ENCODE measurements around the gene GRPR.
"Not testable (repeated sequence)": the region's sequence is repeated elsewhere in the genome, so short reads cannot be mapped to it uniquely, and the experiment has no call there.

Gene GRPR

DNA sequence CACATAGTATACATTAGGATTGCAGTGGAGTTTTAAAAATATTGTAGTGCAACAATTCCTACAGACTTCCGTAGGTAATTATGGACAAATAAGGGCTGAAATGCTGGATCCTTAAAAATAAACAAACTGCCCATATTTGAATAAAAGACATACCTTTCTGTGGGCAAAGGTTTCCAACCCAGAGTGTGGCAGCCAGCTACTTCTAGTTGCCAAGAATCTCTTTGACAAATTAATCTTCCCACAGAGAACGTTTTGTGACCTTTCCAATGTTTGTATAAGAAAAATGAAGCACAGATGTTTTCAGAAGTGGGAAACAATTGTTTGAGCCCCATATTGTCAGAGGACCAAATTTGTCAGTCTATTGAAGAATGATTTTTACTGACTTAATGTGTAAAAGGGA, 21.1 kb downstream of the GRPR start:
- no peak overlapping the region for H3K27ac ChIP-seq (replicated peaks)
- peaks cover 4% of the 10 kb centered on the region for H3K27me3 ChIP-seq (ENCODE audit: insufficient read depth, poor library complexity, severe bottlenecking)
- H3K4me3 ChIP-seq (replicated peaks; ENCODE audit: insufficient read depth, low read length): no peak overlapping the region
- no peak for DNase-seq (ENCODE audit: low read depth in 1 of 2, low spot score in 1 of 2)
- TF ChIP-seq REST (IDR thresholded peaks at IDR 0.05; ENCODE audit: insufficient replicate concordance, low read depth): no peak

DNA sequence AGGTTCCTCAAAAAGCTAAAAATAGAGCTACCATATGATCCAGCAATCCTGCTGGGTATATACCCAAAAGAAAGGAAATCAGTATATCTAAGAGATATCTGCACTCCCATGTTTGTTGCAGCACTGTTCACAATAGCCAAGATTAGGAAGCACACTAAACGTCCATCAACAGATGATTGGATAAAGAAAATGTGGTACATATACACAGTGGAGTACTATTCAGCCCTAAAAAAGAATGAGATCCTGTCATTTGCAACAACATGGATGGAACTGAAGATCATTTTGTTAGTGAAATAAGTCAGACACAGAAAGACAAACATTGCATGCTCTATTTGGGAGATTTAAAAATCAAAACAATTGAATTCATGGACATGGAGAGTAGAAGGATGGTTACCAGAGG, 21.7 kb downstream of the GRPR start:
- not testable (repeated sequence) for H3K27me3 ChIP-seq (ENCODE audit: insufficient read depth, poor library complexity, severe bottlenecking); H3K27ac ChIP-seq (replicated peaks); DNase-seq (ENCODE audit: low read depth in 1 of 2, low spot score in 1 of 2); H3K4me3 ChIP-seq (replicated peaks; ENCODE audit: insufficient read depth, low read length)

GRCh38 chrX:16145656-16146055, 22.3 kb downstream of the GRPR start:
- no peak for DNase-seq (ENCODE audit: low read depth in 1 of 2, low spot score in 1 of 2)
- no peak overlapping the region for H3K27ac ChIP-seq (replicated peaks)
- TF ChIP-seq, protein P1, sequence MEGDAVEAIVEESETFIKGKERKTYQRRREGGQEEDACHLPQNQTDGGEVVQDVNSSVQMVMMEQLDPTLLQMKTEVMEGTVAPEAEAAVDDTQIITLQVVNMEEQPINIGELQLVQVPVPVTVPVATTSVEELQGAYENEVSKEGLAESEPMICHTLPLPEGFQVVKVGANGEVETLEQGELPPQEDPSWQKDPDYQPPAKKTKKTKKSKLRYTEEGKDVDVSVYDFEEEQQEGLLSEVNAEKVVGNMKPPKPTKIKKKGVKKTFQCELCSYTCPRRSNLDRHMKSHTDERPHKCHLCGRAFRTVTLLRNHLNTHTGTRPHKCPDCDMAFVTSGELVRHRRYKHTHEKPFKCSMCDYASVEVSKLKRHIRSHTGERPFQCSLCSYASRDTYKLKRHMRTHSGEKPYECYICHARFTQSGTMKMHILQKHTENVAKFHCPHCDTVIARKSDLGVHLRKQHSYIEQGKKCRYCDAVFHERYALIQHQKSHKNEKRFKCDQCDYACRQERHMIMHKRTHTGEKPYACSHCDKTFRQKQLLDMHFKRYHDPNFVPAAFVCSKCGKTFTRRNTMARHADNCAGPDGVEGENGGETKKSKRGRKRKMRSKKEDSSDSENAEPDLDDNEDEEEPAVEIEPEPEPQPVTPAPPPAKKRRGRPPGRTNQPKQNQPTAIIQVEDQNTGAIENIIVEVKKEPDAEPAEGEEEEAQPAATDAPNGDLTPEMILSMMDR (IDR thresholded peaks at IDR 0.05; ENCODE audit: insufficient read depth, low read length): no peak
- no peak for TF ChIP-seq REST (IDR thresholded peaks at IDR 0.05; ENCODE audit: insufficient replicate concordance, low read depth)
- no peak for TF ChIP-seq GABPA (IDR thresholded peaks at IDR 0.05; ENCODE audit: low read depth)
- TF ChIP-seq POLR2AphosphoS5 (IDR thresholded peaks at IDR 0.05; ENCODE audit: low read depth): no peak
- TF ChIP-seq SPI1 (IDR thresholded peaks at IDR 0.05; ENCODE audit: borderline replicate concordance, low read depth): no peak
- H3K4me3 ChIP-seq (replicated peaks; ENCODE audit: insufficient read depth, low read length): no peak overlapping the region
- peaks cover 4% of the 10 kb centered on the region for H3K27me3 ChIP-seq (ENCODE audit: insufficient read depth, poor library complexity, severe bottlenecking)

DNA sequence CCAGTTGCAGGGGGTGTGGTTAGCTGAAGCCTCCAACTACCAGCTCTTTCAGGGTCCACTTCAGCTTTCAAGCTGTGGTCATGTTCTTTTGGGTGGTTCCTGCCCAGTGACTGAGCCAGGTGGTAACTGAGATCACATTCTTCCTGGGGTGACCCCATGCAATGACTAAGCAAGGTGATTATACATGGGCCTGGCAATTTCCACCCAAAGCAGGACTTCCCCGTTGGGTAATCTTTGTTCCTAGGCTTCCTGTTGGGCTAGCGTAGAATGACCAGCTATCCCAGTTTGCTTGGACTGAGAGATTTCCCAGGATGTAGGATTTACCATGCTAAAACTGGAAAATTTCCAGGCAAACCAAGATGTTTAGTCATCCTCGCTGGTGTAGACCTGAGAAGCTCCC, 25.5 kb downstream of the GRPR start:
- H3K27ac ChIP-seq (replicated peaks): no peak overlapping the region
- H3K4me3 ChIP-seq (replicated peaks; ENCODE audit: insufficient read depth, low read length): no peak overlapping the region
- no peaks in the 10 kb centered on the region for H3K27me3 ChIP-seq (ENCODE audit: insufficient read depth, poor library complexity, severe bottlenecking)
- TF ChIP-seq SPI1 (IDR thresholded peaks at IDR 0.05; ENCODE audit: borderline replicate concordance, low read depth): no peak
- DNase-seq (ENCODE audit: low read depth in 1 of 2, low spot score in 1 of 2): no peak

- Histone ChIP-seq H3K27me3 (ENCODE audit: insufficient read depth, poor library complexity, severe bottlenecking) (peaks cover 3% of the 10 kb centered on the region), H3K27ac (replicated peaks) (no peak overlapping the region), H3K4me3 (replicated peaks; ENCODE audit: insufficient read depth, low read length) (no peak overlapping the region)
- TF ChIP-seq SPI1 (IDR thresholded peaks at IDR 0.05; ENCODE audit: borderline replicate concordance, low read depth) (no peak), POLR2AphosphoS5 (IDR thresholded peaks at IDR 0.05; ENCODE audit: low read depth) (no peak), GABPA (IDR thresholded peaks at IDR 0.05; ENCODE audit: low read depth) (no peak), REST (IDR thresholded peaks at IDR 0.05; ENCODE audit: insufficient replicate concordance, low read depth) (no peak)
- TF ChIP-seq, protein P1 (IDR thresholded peaks at IDR 0.05; ENCODE audit: insufficient read depth, low read length): no peak
- no peak for DNase-seq (ENCODE audit: low read depth in 1 of 2, low spot score in 1 of 2)
These were observed 32.3 kb downstream of the GRPR start for GRCh38 chrX:16155581-16156096.

All from HL-60 (cell line).